HL-60 (cell line): Measurements from ENCODE around the gene NFIX.

Experiments used
- DNase-seq, 2 experiments: peaks; one replicate each; pipeline ENCODE4 v3.0.0-alpha.2; 2010 to 2020; ENCODE audit warnings: low read depth in 1 of 2, low spot score in 1 of 2
- H3K27ac ChIP-seq: fragments of 250-450 bp; sonication (Bioruptor Pico); replicated peaks from 2 replicates; pipeline ENCODE4 v1.5.1; 2020; ENCODE audit warnings: mild to moderate bottlenecking, moderate library complexity
- H3K27me3 ChIP-seq: fragments of 250-450 bp; sonication (Bioruptor Pico); 2 replicates; pipeline ENCODE4 v1.5.1; 2021; ENCODE audit warnings: mild to moderate bottlenecking, moderate library complexity; ENCODE audit not compliant: insufficient read depth, poor library complexity, severe bottlenecking
- H3K4me3 ChIP-seq: replicated peaks from 2 replicates; pipeline ENCODE4 v1.5.1; 2011; ENCODE audit warnings: mild to moderate bottlenecking, control low read depth, low read length; ENCODE audit not compliant: insufficient read depth
- CTCF ChIP-seq: IDR thresholded peaks from one replicate; pipeline ENCODE4 v1.5.1; 2011; ENCODE audit warnings: low read length, control low read depth, inconsistent platforms; ENCODE audit not compliant: insufficient read depth
- GABPA ChIP-seq: IDR thresholded peaks from 2 replicates; pipeline ENCODE4 v1.6.1; 2012; ENCODE audit warnings: low read depth
- POLR2AphosphoS5 ChIP-seq: IDR thresholded peaks from 2 replicates; pipeline ENCODE4 v1.6.1; 2012; ENCODE audit warnings: low read depth
- REST ChIP-seq: IDR thresholded peaks from 2 replicates; pipeline ENCODE4 v1.6.1; 2012; ENCODE audit warnings: low read depth; ENCODE audit not compliant: insufficient replicate concordance
- SPI1 ChIP-seq: IDR thresholded peaks from 2 replicates; pipeline ENCODE4 v1.6.1; 2012; ENCODE audit warnings: low read depth, mild to moderate bottlenecking, borderline replicate concordance

NFIX gene

GRCh38 chr19:13025819-13026456 is 30.7 kb downstream of the NFIX start:
- H3K4me3 ChIP-seq = no peak overlapping the region
- H3K27me3 ChIP-seq = no peaks in the 10 kb centered on the region
- DNase-seq = no peak
- no peak overlapping the region for H3K27ac ChIP-seq
- TF ChIP-seq SPI1 = no peak
- no peak for TF ChIP-seq GABPA
- no peak for TF ChIP-seq CTCF
- no peak for TF ChIP-seq POLR2AphosphoS5
- TF ChIP-seq REST = no peak

- no peak for DNase-seq
- Histone ChIP-seq H3K27me3 (no peaks in the 10 kb centered on the region), H3K4me3 (no peak overlapping the region), H3K27ac (no peak overlapping the region)
- TF ChIP-seq GABPA (no peak), REST (no peak), CTCF (no peak), POLR2AphosphoS5 (no peak), SPI1 (no peak)
Measured at GRCh38 chr19:13026462-13027370, 31.4 kb downstream of the NFIX start.

- Histone ChIP-seq H3K27me3 (no peaks in the 10 kb centered on the region), H3K27ac (no peak overlapping the region), H3K4me3 (no peak overlapping the region)
- TF ChIP-seq GABPA (no peak), CTCF (no peak), POLR2AphosphoS5 (no peak), REST (no peak), SPI1 (no peak)
- DNase-seq = no peak
Measured at GRCh38 chr19:13027557-13027956, 32.3 kb downstream of the NFIX start.
